HCT116 (cell line): ENCODE results near the gene POT1. TPM values are rescaled to one million over a fixed set of nuclear protein-coding genes. Genes with fewer than 3 reads are reported as not detected.

Experiments
- ATAC-seq: fragments of 200-7000 bp; cut with Tn5 transposase; 2 replicates; pipeline ENCODE4 v1.9.1; 2020; ENCODE audit warnings: mild to moderate bottlenecking, moderate library complexity
- BruUV-seq: library from RNA; stranded (reverse); fragments of 400-500 nt; replicated peaks from 2 replicates; lab custom pipeline; 2021; lab: Mats Ljungman, UMichigan
- CTCF ChIA-PET: fragments of 300-600 bp; sonication (Branson Sonifier 250); formaldehyde crosslinking; loops from one replicate; lab custom pipeline; 2021; ENCODE audit warnings: antibody characterized with exemption; lab: Charles Lee
- POLR2A ChIA-PET: fragments of 300-600, 350-600 bp; sonication (Branson Sonifier 250); formaldehyde crosslinking; loops from one replicate; lab custom pipeline; 2021; ENCODE audit warnings: antibody characterized with exemption; lab: Charles Lee
- RAD21 ChIA-PET, 2 experiments: fragments of 300-600 bp; sonication (Branson Sonifier 250); formaldehyde crosslinking; loops; one replicate each; lab custom pipeline; 2023; ENCODE audit warnings: low total read pairs in 2 of 2; ENCODE audit not compliant: uncharacterized antibody in 2 of 2, unreplicated experiment in 2 of 2, low non-redundant PET in 1 of 2; lab: Charles Lee
- DNase-seq: peaks from one replicate; pipeline ENCODE4 v3.0.0-alpha.2; 2010; ENCODE audit warnings: low read depth, low spot score
- H2AFZ ChIP-seq: fragments of 200-600 bp; shearing (Covaris generic), sonication (generic); 2 replicates; pipeline ENCODE4 v1.6.1; 2017; ENCODE audit warnings: low read depth, mixed run types, mixed read lengths, antibody characterized with exemption, low read length; ENCODE audit not compliant: poor library complexity, severe bottlenecking
- H3K27ac ChIP-seq: 2 replicates; pipeline ENCODE4 v1.5.1; 2012; ENCODE audit warnings: low read depth, low read length
- H3K27me3 ChIP-seq: fragments of 200-600 bp; sonication (generic); 2 replicates; pipeline ENCODE4 v1.6.1; 2016; ENCODE audit warnings: mixed run types, low read length, mixed read lengths; ENCODE audit not compliant: insufficient read depth
- H3K36me3 ChIP-seq, 2 experiments: fragments of 200-500 bp in 1 of 2; fragments of 200-600 bp in 1 of 2; sonication (Bioruptor generic) in 1 of 2; sonication (generic) in 1 of 2; 2 replicates each; pipeline versions ENCODE4 v1.5.1 to v1.6.1; 2014 to 2016; ENCODE audit warnings: low read length in 2 of 2, inconsistent platforms in 1 of 2, mixed read lengths in 1 of 2, mixed run types in 1 of 2; ENCODE audit not compliant: insufficient read depth in 2 of 2, control insufficient read depth in 1 of 2
- H3K4me1 ChIP-seq, 2 experiments: fragments of 200-600 bp in 1 of 2; sonication (generic) in 1 of 2; 2 replicates each; pipeline versions ENCODE4 v1.5.1 to v1.6.1; 2012 to 2017; ENCODE audit warnings: low read length in 2 of 2, inconsistent platforms in 1 of 2, mild to moderate bottlenecking in 1 of 2, mixed read lengths in 1 of 2, mixed run types in 1 of 2, moderate library complexity in 1 of 2; ENCODE audit not compliant: insufficient read depth in 2 of 2, control insufficient read depth in 1 of 2
- H3K4me2 ChIP-seq: fragments of 200-600 bp; sonication (generic); 2 replicates; pipeline ENCODE4 v1.6.1; 2017; ENCODE audit warnings: mixed run types, low read length, mixed read lengths
- H3K4me3 ChIP-seq, 2 experiments: fragments of 200-600 bp in 1 of 2; sonication (generic) in 1 of 2; replicated peaks in 1 of 2; 2 replicates each; pipeline ENCODE4 v1.5.1; 2011 to 2016; ENCODE audit warnings: low read length in 2 of 2, control low read depth in 1 of 2, low read depth in 1 of 2, mild to moderate bottlenecking in 1 of 2, mixed read lengths in 1 of 2, mixed run types in 1 of 2
- H3K79me2 ChIP-seq: fragments of 200-600 bp; sonication (generic); 2 replicates; pipeline ENCODE4 v1.6.1; 2017; ENCODE audit warnings: mild to moderate bottlenecking, mixed run types, low read length, moderate library complexity, mixed read lengths; ENCODE audit not compliant: insufficient read depth
- H3K9ac ChIP-seq: fragments of 200-600 bp; sonication (generic); 2 replicates; pipeline ENCODE4 v1.6.1; 2016; ENCODE audit warnings: low read length, mixed read lengths
- H3K9me2 ChIP-seq: fragments of 200-600 bp; sonication (generic), shearing (Covaris generic); 2 replicates; pipeline ENCODE4 v1.6.1; 2017; ENCODE audit warnings: mixed run types, mild to moderate bottlenecking, moderate library complexity; ENCODE audit not compliant: insufficient read depth
- H3K9me3 ChIP-seq, 2 experiments: fragments of 200-500 bp in 1 of 2; fragments of 200-600 bp in 1 of 2; sonication (Bioruptor generic) in 1 of 2; sonication (generic) in 1 of 2; 2 replicates each; pipeline ENCODE4 v1.6.1; 2014 to 2017; ENCODE audit warnings: low read length in 2 of 2, mixed read lengths in 2 of 2, inconsistent platforms in 1 of 2, low read depth in 1 of 2, mild to moderate bottlenecking in 1 of 2, mixed run types in 1 of 2, moderate library complexity in 1 of 2; ENCODE audit not compliant: control insufficient read depth in 1 of 2, insufficient read depth in 1 of 2
- H4K20me1 ChIP-seq: fragments of 200-600 bp; sonication (generic), shearing (Covaris generic); 2 replicates; pipeline ENCODE4 v1.6.1; 2017; ENCODE audit warnings: mixed run types, mild to moderate bottlenecking, moderate library complexity; ENCODE audit not compliant: insufficient read depth
- EGR1 ChIP-seq: IDR thresholded peaks from 2 replicates; pipeline ENCODE4 v1.6.1; 2012; ENCODE audit warnings: low read depth
- ELF1 ChIP-seq: IDR thresholded peaks from 2 replicates; pipeline ENCODE4 v1.6.1; 2012; ENCODE audit warnings: low read depth, borderline replicate concordance
- EZH2 ChIP-seq: fragments of 200-600 bp; sonication (generic); IDR thresholded peaks from 2 replicates; pipeline ENCODE4 v1.6.1; 2017; ENCODE audit warnings: antibody characterized with exemption, mixed run types
- FOSL1 ChIP-seq: IDR thresholded peaks from 2 replicates; pipeline ENCODE4 v1.6.1; 2012; ENCODE audit warnings: low read depth
- MAX ChIP-seq: IDR thresholded peaks from 2 replicates; pipeline ENCODE4 v1.6.1; 2012
- POLR2A ChIP-seq: IDR thresholded peaks from 2 replicates; pipeline ENCODE4 v1.7.0; 2011; ENCODE audit warnings: borderline replicate concordance; ENCODE audit not compliant: insufficient read depth, insufficient read length; ENCODE audit errors: extremely low read depth
- RAD21 ChIP-seq: IDR thresholded peaks from 2 replicates; pipeline ENCODE4 v1.6.1; 2012; ENCODE audit warnings: low read depth, mild to moderate bottlenecking
- SIN3A ChIP-seq: IDR thresholded peaks from 2 replicates; pipeline ENCODE4 v1.6.1; 2012; ENCODE audit warnings: low read depth
- SP1 ChIP-seq: IDR thresholded peaks from 2 replicates; pipeline ENCODE4 v1.6.1; 2012; ENCODE audit warnings: low read depth
- SRF ChIP-seq: IDR thresholded peaks from 2 replicates; pipeline ENCODE4 v1.6.1; 2012; ENCODE audit warnings: low read depth
- YY1 ChIP-seq: IDR thresholded peaks from 2 replicates; pipeline ENCODE4 v1.6.1; 2011; ENCODE audit warnings: low read length, low read depth, moderate library complexity, mild to moderate bottlenecking; ENCODE audit not compliant: insufficient replicate concordance; ENCODE audit errors: extremely low read depth
- ZFX ChIP-seq: fragments of 450-650 bp; IDR thresholded peaks from 2 replicates; pipeline ENCODE4 v1.6.1; 2017
- intact Hi-C: fragments of 100-400 bp; cut with micrococcal nuclease; formaldehyde crosslinking; loops from 2 replicates; pipeline ENCODE4 v1.10.0; 2022
- total RNA-seq: library from RNA; stranded (reverse); gene quantifications from one replicate; pipeline ENCODE4 v1.2.1, GENCODE V29; 2021; ENCODE audit not compliant: unreplicated experiment
- TF ChIP-seq, protein P1 (sequence below), 3 experiments: fragments of 200-600 bp in 1 of 3; sonication (generic) in 1 of 3; IDR thresholded peaks in 2 of 3; conservative IDR thresholded peaks in 1 of 3; 2 replicates each; pipeline ENCODE4 v1.5.1; 2012 to 2017; ENCODE audit warnings: low read depth in 2 of 3, low read length in 2 of 3, antibody characterized with exemption in 1 of 3, borderline replicate concordance in 1 of 3, control low read depth in 1 of 3, mild to moderate bottlenecking in 1 of 3, mixed read lengths in 1 of 3, mixed run types in 1 of 3, moderate library complexity in 1 of 3; ENCODE audit not compliant: insufficient read depth in 1 of 3

The POT1 gene
- total RNA-seq, 1 experiment from 2014 or later, result 19.5 TPM

GRCh38 chr7:124857672-124858235 lies 71.9 kb downstream of the POT1 start (continued):
- TF ChIP-seq MAX (no peak), EZH2 (no peak), EGR1 (no peak), ZFX (no peak), SP1 (no peak), SRF (no peak), POLR2A (no peak), FOSL1 (no peak), ELF1 (no peak), YY1 (no peak), RAD21 (no peak), SIN3A (no peak)

GRCh38 chr7:124856299-124856888 lies 73.2 kb downstream of the POT1 start:
- H3K4me2 ChIP-seq, result no peak overlapping the region

More at GRCh38 chr7:124856299-124856888, 73.2 kb downstream of the POT1 start:
- BruUV-seq, result no TSS peak
- Histone ChIP-seq H3K27ac (no peak overlapping the region), H3K36me3 (no peaks in the 10 kb centered on the region; a peak in 1 of 4 replicates), H3K9me2 (no peaks in the 10 kb centered on the region), H4K20me1 (no peaks in the 10 kb centered on the region), H3K79me2 (no peaks in the 10 kb centered on the region), H2AFZ (no peak overlapping the region), H3K4me1 (no peaks in the 10 kb centered on the region), H3K4me3 (no peak overlapping the region), H3K9me3 (no peaks in the 10 kb centered on the region), H3K9ac (no peak overlapping the region), H3K27me3 (no peaks in the 10 kb centered on the region)
- DNase-seq (peak; percentile 32), ATAC-seq (0 out of 2 replicates have a peak, but pooled peaks have one; percentile 60)
- ChIA-PET CTCF (interaction anchor here (1.6 kb wide), 2 partner anchors 701 to 755 kb away, joined by 6 read pairs; no protein-coding TSS in a partner anchor), RAD21 (no interaction called here), POLR2A (no interaction called here)
- TF ChIP-seq, protein P1, sequence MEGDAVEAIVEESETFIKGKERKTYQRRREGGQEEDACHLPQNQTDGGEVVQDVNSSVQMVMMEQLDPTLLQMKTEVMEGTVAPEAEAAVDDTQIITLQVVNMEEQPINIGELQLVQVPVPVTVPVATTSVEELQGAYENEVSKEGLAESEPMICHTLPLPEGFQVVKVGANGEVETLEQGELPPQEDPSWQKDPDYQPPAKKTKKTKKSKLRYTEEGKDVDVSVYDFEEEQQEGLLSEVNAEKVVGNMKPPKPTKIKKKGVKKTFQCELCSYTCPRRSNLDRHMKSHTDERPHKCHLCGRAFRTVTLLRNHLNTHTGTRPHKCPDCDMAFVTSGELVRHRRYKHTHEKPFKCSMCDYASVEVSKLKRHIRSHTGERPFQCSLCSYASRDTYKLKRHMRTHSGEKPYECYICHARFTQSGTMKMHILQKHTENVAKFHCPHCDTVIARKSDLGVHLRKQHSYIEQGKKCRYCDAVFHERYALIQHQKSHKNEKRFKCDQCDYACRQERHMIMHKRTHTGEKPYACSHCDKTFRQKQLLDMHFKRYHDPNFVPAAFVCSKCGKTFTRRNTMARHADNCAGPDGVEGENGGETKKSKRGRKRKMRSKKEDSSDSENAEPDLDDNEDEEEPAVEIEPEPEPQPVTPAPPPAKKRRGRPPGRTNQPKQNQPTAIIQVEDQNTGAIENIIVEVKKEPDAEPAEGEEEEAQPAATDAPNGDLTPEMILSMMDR (IDR thresholded peaks at IDR 0.05 in 2 of 3, conservative IDR thresholded peaks at IDR 0.05 in 1 of 3; ENCODE audit: borderline replicate concordance in 1 of 3, insufficient read depth in 1 of 3, low read depth in 2 of 3, low read length in 2 of 3), result peak; percentile 45 to 75 (median 56); a peak in 5 of 6 replicates
- TF ChIP-seq SP1 (no peak), SIN3A (no peak), RAD21 (peak; percentile 64)
- intact Hi-C loops, result loop anchor here (1.0 to 10.0 kb wide), 5 partner anchors 458 to 1059 kb away; no protein-coding TSS in a partner anchor
